Activated CD4-positive, CD25-positive, alpha-beta regulatory T cell treated with anti-CD3 and anti-CD28 coated beads, Interleukin-2, amount 50 U/mL, for 16 hours (primary cell): ENCODE data around the gene CCDC160.
"Not testable (repeated sequence)": the region's sequence is repeated elsewhere in the genome, so short reads cannot be mapped to it uniquely, and the experiment has no call there.

ENCODE experiments used
- DNase-seq: peaks from one replicate; pipeline ENCODE4 v3.0.0-alpha.2; 2020; ENCODE audit warnings: low read depth, low spot score

The CCDC160 gene

GRCh38 chrX:134236626-134237614 is at the start of gene CCDC160:
Gene CCDC160, plus strand, starts transcription at chrX:134237182. Its CDS starts 7,619 bp downstream, at chrX:134244801.
- no peak for DNase-seq

DNA sequence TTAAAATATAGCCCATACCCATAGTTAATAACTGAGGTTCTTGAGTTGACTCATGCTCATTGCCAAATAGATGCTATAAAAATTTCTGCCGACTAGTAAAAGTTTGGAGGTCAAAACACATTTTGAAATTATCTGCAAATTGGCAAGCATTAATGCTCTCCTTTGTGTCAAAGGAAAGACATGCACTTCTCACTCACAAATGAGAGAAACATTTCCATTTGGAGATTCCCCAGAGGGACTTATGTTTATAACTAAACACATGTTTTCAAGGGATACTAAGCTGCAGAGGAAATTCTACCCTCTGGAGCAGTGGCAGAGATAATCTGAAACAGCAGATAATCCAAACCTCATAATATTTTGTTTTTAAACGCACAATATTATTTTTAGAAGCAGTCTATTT is 45.7 kb upstream of the CCDC160 start:
- no peak for DNase-seq

- no peak for DNase-seq
Observed at GRCh38 chrX:134194915-134195314, 42.1 kb upstream of the CCDC160 start.

- no peak for DNase-seq
Observed at GRCh38 chrX:134202561-134202960, 34.4 kb upstream of the CCDC160 start.

DNA sequence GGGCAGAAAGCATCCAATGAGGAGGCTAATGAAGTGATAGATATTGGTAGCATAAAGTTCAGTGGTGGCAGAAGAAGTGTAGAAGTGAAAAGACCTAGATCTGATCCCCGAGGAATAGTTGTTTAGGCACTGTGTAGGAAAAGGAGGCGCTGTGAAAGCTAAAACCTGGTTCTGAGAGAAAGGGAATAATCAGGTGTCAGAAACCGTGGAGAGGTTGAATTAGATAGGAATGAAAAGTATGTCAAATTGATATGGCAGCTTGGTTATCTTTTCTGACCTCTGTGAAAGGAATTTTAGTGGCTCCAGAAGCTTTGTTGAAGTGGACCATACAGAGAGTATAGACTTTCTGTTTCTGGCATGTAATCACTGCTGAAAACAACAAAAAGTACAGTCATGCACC is 30.8 kb upstream of the CCDC160 start:
- DNase-seq, result no peak

DNA sequence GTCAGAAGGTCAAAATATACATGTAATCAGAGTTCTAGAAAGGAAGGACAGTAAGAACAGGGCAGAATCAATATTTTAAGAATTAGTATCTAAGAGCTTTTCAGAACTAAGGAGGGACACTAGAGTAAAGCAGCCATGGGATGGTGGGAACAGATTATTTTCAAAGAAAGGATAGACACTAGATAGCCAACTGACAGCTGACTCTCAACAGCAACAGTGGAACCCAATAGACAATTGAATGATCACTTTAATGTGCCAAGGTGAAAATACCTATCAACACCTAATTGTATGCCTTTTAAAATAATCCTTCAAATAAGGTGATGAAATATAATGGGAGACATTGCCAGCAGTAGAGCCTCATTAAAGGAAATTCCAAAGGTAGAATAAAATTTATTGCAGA is 26.5 kb upstream of the CCDC160 start:
- DNase-seq, result no peak

GRCh38 chrX:134235236-134235635 is 1.7 kb upstream of the CCDC160 start:
- no peak for DNase-seq

- not testable (repeated sequence) for DNase-seq
Observed at GRCh38 chrX:134238144-134238543, 1.2 kb downstream of the CCDC160 start.

DNA sequence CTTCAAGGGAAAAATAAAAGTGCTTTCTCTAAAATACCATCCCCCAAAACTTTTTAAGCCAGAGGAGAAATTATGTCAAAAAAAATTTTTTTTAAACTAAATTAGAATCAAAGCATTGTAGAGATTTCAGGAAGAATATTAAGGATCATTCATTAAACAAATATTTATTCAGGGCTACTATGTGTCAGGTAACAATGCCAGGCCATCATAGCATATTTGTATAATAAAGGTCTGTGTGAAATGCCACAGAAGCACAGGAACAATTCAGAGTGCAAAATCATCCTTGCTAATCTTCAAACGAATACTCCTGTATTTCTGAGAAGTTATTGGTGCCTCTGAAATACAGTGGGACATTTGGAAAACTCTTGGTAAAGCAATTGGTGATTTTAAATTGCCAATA is 2.0 kb downstream of the CCDC160 start:
- no peak for DNase-seq

DNA sequence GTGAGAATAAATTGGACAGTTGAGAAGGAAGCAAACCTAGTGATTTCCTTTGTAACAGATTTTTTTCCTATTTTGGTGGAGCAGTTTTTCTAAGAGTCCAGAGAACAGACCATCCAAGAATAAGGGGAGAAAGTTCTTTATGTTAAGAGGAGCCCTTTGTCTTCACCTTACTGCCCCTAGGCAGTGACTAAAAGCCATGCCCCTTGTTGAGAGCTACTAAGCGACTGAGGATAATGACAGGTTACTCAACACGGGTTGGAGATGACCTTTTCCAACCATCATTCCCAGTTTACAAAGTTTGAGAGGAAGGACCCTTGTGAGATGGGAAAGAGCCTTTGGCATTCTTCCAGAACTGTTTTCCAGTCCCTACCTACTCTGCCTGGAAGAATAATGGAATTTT is 3.2 kb downstream of the CCDC160 start:
- DNase-seq, result no peak

GRCh38 chrX:134241960-134242619 is 5.1 kb downstream of the CCDC160 start:
- no peak for DNase-seq

DNA sequence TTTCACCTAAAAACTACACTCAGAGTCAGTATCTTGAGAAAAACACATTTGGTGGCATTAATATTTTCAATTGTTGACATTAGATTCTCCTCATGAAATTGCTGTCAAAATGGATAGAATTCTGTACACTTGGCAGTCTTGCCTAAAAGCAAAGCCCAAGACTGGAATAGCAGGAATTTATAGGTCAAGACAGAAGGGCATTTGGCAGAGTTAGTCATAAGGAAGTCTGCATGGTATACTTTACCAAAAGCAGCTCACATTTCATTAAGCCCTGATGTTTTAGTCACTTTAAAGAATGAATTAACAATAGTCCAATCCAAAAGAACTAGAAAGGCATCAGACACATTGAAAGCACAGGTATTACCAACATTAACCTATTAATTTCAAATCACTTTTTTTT is 7.1 kb downstream of the CCDC160 start:
- DNase-seq, result no peak

DNA sequence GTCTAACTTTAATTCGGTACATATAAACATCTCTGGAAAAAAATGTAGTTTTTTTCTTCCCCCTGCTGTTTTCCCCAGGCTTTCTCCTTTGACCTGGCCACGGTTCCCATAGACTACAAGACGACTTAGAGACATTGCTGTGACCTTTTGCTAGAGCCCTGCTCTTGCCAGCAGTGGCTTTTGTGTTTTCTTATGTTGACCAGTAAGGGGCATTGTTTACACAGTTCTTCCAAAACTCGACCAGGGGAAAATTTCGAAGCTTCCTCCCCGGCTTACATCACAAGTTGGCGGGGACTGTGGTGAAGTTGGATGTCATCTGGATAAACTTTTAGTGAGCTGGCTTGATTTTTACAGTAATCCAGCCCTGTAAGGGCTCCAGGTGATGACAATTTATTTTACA is 9.3 kb downstream of the CCDC160 start:
- no peak for DNase-seq

DNA sequence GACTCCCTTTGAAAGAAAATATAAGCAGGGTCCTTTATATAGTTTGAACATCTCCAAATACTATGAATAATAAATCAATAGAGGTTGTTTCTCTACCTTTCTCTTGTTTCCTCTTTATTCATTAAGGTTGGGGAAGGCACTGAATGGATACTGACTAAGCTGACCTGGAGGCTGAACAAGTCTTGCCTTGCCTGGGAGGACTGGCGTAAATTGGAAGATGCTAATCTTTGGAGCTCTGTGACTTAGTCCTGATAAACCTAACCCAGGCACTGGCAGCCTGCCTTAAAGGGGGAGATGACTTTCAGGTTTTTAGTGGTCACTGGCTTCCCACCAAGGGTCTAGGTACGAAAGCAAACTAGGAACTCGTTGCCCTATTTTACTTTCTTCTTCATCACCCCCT is 10.5 kb downstream of the CCDC160 start:
- no peak for DNase-seq

- no peak for DNase-seq
Observed at GRCh38 chrX:134249241-134249640, 12.3 kb downstream of the CCDC160 start.

- no peak for DNase-seq
Observed at GRCh38 chrX:134251241-134251640, 14.3 kb downstream of the CCDC160 start.

GRCh38 chrX:134254511-134254910 is 17.5 kb downstream of the CCDC160 start:
- DNase-seq, result no peak

DNA sequence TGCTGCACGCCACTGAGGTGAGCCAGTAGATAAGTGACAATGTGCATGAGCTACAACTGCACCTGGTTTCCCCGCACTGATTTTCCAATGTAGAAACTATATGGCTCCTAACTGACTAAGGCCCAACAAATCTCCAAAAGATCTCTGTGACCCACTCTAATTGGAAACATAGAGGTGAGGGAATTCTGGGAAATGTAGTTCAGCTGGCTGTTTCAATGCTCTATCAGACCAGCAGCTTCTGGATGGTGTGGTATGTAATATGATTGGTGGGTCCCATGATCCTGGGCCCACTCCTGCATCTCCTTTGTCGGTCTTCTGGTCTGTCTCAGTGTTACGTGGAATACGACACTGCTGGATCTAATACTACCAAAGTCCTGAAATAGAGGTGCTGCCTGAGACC is 18.6 kb downstream of the CCDC160 start:
- DNase-seq, result no peak

DNA sequence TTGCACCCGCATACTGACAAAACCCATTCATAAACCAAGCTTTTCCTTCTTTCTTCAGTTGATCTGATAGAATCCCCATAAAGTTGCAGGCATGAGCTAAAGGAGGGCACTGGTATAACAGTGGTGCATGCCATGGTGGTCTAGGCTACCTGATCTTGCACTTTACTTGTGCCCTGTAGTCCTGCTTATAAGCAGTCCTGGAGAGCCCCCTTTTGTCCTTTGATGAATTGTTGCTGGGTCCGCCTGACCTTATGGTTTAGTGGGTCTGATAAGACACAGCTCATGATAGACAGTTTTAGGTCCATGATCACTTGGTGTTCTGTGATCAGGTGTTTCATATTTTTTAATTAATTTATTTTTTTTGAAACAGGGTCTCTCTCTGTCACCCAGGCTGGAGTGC is 19.7 kb downstream of the CCDC160 start:
- no peak for DNase-seq

GRCh38 chrX:134258202-134258601 is 21.2 kb downstream of the CCDC160 start:
- DNase-seq, result no peak

DNA sequence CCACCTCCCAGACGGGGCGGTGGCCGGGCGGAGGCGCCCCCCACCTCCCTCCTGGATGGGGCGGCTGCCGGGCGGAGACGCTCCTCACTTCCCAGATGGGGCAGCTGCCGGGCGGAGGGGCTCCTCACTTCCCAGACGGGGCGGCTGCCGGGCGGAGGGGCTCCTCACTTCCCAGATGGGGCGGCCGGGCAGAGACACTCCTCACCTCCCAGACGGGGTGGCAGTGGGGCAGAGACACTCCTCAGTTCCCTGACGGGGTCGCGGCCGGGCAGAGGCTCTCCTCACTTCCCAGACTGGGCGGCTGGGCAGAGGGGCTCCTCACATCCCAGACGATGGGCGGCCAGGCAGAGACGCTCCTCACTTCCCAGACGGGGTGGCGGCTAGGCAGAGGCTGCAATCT is 49.0 kb downstream of the CCDC160 start:
- not testable (repeated sequence) for DNase-seq

DNA sequence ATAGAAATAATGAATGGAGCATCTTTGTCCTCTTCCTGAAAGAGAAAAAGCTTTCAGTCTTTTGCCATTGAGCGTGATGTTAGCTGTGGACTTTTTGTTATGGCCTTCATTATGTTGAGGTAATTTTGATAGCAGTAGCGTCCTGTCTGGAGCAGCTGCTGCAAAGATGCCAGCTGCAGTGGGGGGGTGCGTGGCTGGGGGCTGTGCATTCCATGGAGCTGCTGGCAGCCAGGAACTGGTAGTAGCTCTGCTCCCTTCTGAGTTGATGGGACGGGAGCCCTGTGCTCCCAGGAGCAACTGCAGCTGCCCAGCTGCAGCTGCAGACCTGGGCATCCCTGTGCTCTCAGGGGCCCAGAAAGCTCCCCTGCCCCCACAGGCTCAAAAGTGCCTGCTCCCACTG is 50.4 kb downstream of the CCDC160 start:
- DNase-seq, result no peak

- no peak for DNase-seq
Observed at GRCh38 chrX:134294548-134294947, 57.6 kb downstream of the CCDC160 start.
